Tibial nerve (tissue), 4 donors: ENCODE measurements around the gene COBL. TPM values are rescaled to one million over a fixed set of nuclear protein-coding genes. Genes with fewer than 3 reads are reported as not detected.

Source experiments
- DNase-seq, 2 donors: peaks; one replicate each; pipeline ENCODE4 v3.0.0-alpha.2; 2019; ENCODE audit warnings: low spot score in 2 of 2
- H3K27ac ChIP-seq, 4 donors: fragments of 200-600 bp; sonication (generic) in 3 of 4; one replicate each; pipeline ENCODE4 v1.5.1; 2017 to 2019; ENCODE audit warnings: mild to moderate bottlenecking in 1 of 4
- H3K27me3 ChIP-seq, 2 donors: fragments of 200-600 bp; sonication (generic) in 1 of 2; one replicate each; pipeline versions ENCODE4 v1.5.1 to v1.6.0; 2017 to 2019
- H3K36me3 ChIP-seq, 3 donors: fragments of 200-600 bp; sonication (generic); one replicate each; pipeline ENCODE4 v1.5.1; 2018 to 2019
- H3K4me1 ChIP-seq, 4 donors: fragments of 200-600 bp; sonication (generic) in 3 of 4; one replicate each; pipeline ENCODE4 v1.5.1; 2017 to 2019
- H3K4me3 ChIP-seq, 4 donors: fragments of 200-600 bp; sonication (generic) in 3 of 4; one replicate each; pipeline ENCODE4 v1.5.1; 2017 to 2019; ENCODE audit warnings: mild to moderate bottlenecking in 1 of 4, moderate library complexity in 1 of 4
- H3K9me3 ChIP-seq, 4 donors: fragments of 200-600 bp; sonication (generic) in 3 of 4; one replicate each; pipeline ENCODE4 v1.5.1; 2017 to 2019
- CTCF ChIP-seq, 5 experiments: fragments of 200-600 bp in 3 of 5; fragments of 450-650 bp in 2 of 5; sonication (generic) in 3 of 5; IDR thresholded peaks; one replicate each; pipeline ENCODE4 v1.5.1; 2016 to 2019; ENCODE audit warnings: antibody characterized with exemption in 5 of 5, mild to moderate bottlenecking in 3 of 5, moderate library complexity in 2 of 5
- EP300 ChIP-seq, 2 donors: sonication (generic); formaldehyde crosslinking; IDR thresholded peaks; one replicate each; pipeline ENCODE4 v1.6.1; 2017; ENCODE audit warnings: antibody characterized with exemption in 2 of 2, mild to moderate bottlenecking in 1 of 2
- POLR2A ChIP-seq, 2 donors: fragments of 450-650 bp; IDR thresholded peaks; one replicate each; pipeline ENCODE4 v1.6.1; 2017; ENCODE audit warnings: antibody characterized with exemption in 2 of 2, mild to moderate bottlenecking in 2 of 2, moderate library complexity in 2 of 2
- WGBS, 2 donors: methylation state at CpG; one replicate each; pipeline ENCODE4 v1.1.5; 2018; 5-methylcytosine and 5-hydroxymethylcytosine counted together
- total RNA-seq, 4 donors: library from RNA; depleted of rRNA; stranded (reverse); fragments of >200 nt; gene quantifications; one replicate each; pipeline ENCODE4 v1.1.0, GENCODE V29; 2016

The COBL gene
- total RNA-seq, 4 donors from 2014 or later = 6.3 to 18.1 (median 8.1) TPM

DNA sequence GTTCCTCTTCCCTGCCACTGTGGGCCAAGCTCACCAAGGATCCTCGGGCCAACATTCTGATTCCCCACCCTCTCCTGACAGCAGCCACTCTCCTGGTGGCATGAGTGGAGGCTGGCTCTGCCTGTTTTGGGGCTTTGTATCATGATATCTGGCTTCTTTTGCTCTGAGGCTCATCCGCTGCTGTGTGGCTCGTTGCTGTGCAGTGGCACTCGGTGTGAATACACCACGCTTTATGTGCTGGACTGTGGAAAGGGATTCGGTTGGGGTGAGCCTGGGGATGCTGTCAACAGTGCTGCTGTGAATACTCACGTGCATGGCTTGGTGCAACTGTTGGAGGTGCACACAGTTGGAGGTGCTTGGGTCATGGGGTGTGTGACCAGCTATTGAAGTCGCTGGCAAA lies 208.5 kb downstream of the COBL start:
- no peak for DNase-seq
- TF ChIP-seq CTCF (IDR thresholded peaks at IDR 0.05) (no peak), POLR2A (IDR thresholded peaks at IDR 0.05) (no peak), EP300 (IDR thresholded peaks at IDR 0.05) (no peak)
- 81 to 83% methylated on average over 8 of the region's 8 CpGs for WGBS, 2 donors

GRCh38 chr7:51104278-51104677 lies 212.3 kb downstream of the COBL start:
- no peaks in the 10 kb centered on the region for H3K4me1 ChIP-seq
- no peak overlapping the region for H3K27ac ChIP-seq
- no peaks in the 10 kb centered on the region for H3K9me3 ChIP-seq
- H3K4me3 ChIP-seq = no peak overlapping the region
- no peak for DNase-seq
- WGBS, 2 donors = 53 to 77% methylated on average over 3 of the region's 3 CpGs
- no peaks in the 10 kb centered on the region for H3K36me3 ChIP-seq
- TF ChIP-seq CTCF (IDR thresholded peaks at IDR 0.05) (no peak), EP300 (IDR thresholded peaks at IDR 0.05) (no peak), POLR2A (IDR thresholded peaks at IDR 0.05) (no peak)
- no peaks in the 10 kb centered on the region for H3K27me3 ChIP-seq

More for the DNA sequence above, 208.5 kb downstream of the COBL start:
- Histone ChIP-seq H3K4me3 (no peak overlapping the region), H3K36me3 (no peaks in the 10 kb centered on the region), H3K4me1 (no peaks in the 10 kb centered on the region), H3K27ac (no peak overlapping the region), H3K9me3 (no peaks in the 10 kb centered on the region), H3K27me3 (no peaks in the 10 kb centered on the region)

DNA sequence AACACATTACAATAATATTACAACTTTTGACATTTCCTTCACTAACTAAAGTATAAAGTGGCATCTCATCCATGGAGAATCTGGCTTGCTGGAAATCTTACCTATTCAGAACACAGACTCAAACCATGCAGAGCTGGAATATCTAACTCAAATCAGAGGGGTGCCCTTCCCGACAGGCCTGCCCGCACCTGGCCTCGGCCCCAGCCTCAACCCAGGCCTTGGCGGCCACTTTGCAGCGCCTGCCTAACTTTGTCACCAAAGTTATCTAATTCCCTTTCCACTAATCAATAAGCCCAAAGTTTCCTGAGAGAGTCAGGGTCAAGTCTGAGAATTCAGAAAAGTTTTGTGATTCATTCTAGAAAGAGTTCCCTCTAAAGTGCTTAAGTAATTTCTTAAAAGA lies 212.9 kb downstream of the COBL start:
- Histone ChIP-seq H3K4me3 (no peak overlapping the region), H3K27me3 (no peaks in the 10 kb centered on the region), H3K9me3 (peaks cover 0 to 5% (median 0%) of the 10 kb centered on the region in 4 donors), H3K4me1 (no peaks in the 10 kb centered on the region), H3K36me3 (no peaks in the 10 kb centered on the region), H3K27ac (no peak overlapping the region)
- DNase-seq = no peak
- WGBS, 2 donors = 92 to 94% methylated on average over 5 of the region's 5 CpGs
- TF ChIP-seq POLR2A (IDR thresholded peaks at IDR 0.05) (no peak), EP300 (IDR thresholded peaks at IDR 0.05) (no peak), CTCF (IDR thresholded peaks at IDR 0.05) (no peak)

DNA sequence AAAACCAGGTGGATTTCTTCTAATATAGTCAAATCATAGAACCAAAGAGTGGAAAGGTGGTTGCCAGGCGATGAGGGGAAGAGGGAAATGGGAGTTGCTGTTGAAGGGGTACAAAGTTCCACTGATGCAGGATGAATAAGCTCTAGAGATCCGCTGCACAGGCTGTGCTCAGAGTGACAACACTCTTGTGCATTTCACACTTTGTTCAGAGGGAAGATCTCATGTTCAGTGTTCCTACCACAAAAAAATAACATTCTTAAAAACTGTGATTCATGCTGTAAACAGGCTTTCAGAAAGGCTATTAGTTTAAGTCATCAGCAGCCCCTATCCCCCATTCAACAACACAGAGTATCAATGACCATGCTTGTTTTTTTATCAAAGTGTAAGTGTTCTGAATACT lies 213.8 kb downstream of the COBL start:
- no peaks in the 10 kb centered on the region for H3K4me1 ChIP-seq
- no peak for DNase-seq
- peaks cover 0 to 14% (median 3%) of the 10 kb centered on the region in 4 donors for H3K9me3 ChIP-seq
- no peak overlapping the region for H3K27ac ChIP-seq
- WGBS, 2 donors = 78 to 85% methylated on average over 2 of the region's 2 CpGs
- TF ChIP-seq POLR2A (IDR thresholded peaks at IDR 0.05) = no peak
- no peak for TF ChIP-seq CTCF (IDR thresholded peaks at IDR 0.05)
- no peak for TF ChIP-seq EP300 (IDR thresholded peaks at IDR 0.05)
- H3K27me3 ChIP-seq = no peaks in the 10 kb centered on the region
- no peaks in the 10 kb centered on the region for H3K36me3 ChIP-seq
- H3K4me3 ChIP-seq = no peak overlapping the region

GRCh38 chr7:51101111-51101757 lies 215.4 kb downstream of the COBL start:
- Histone ChIP-seq H3K27ac (no peak overlapping the region), H3K4me1 (no peaks in the 10 kb centered on the region), H3K36me3 (no peaks in the 10 kb centered on the region), H3K27me3 (no peaks in the 10 kb centered on the region), H3K9me3 (peaks cover 0 to 22% (median 7%) of the 10 kb centered on the region in 4 donors), H3K4me3 (no peak overlapping the region)
- TF ChIP-seq EP300 (IDR thresholded peaks at IDR 0.05) (no peak), POLR2A (IDR thresholded peaks at IDR 0.05) (no peak), CTCF (IDR thresholded peaks at IDR 0.05) (no peak)
- no peak for DNase-seq
- 89 to 96% methylated on average over 1 of the region's 1 CpG for WGBS, 2 donors
